GM23338 (cell line): ENCODE data around the gene CUBN. TPM values are rescaled to one million over a fixed set of nuclear protein-coding genes. Genes with fewer than 3 reads are reported as not detected.

Source experiments
- ATAC-seq: fragments of 200-7000 bp; cut with Tn5 transposase; 3 replicates; pipeline ENCODE4 v1.9.1; 2020
- DNase-seq: peaks from one replicate; pipeline ENCODE4 v3.0.0-alpha.2; 2015; ENCODE audit warnings: low spot score
- H2AFZ ChIP-seq: fragments of 200-600 bp; sonication (generic); 2 replicates; pipeline ENCODE4 v1.8.0; 2016; ENCODE audit warnings: antibody characterized with exemption, mild to moderate bottlenecking, moderate library complexity
- H3F3A ChIP-seq: fragments of 200-600 bp; sonication (generic); replicated peaks from 2 replicates; pipeline ENCODE4 v1.8.0; 2017; ENCODE audit warnings: antibody characterized with exemption, mixed run types, low read depth
- H3K27ac ChIP-seq: fragments of 200-600 bp; sonication (generic); 2 replicates; pipeline ENCODE4 v1.6.1; 2016; ENCODE audit warnings: low read depth
- H3K27me3 ChIP-seq: fragments of 200-600 bp; sonication (generic); 2 replicates; pipeline ENCODE4 v1.8.0; 2016; ENCODE audit warnings: mild to moderate bottlenecking, mixed run types, moderate library complexity; ENCODE audit not compliant: insufficient read depth
- H3K36me3 ChIP-seq: fragments of 200-600 bp; sonication (generic); 2 replicates; pipeline ENCODE4 v1.8.0; 2016; ENCODE audit warnings: mild to moderate bottlenecking; ENCODE audit not compliant: insufficient read depth
- H3K4me1 ChIP-seq: fragments of 200-600 bp; sonication (generic); 2 replicates; pipeline ENCODE4 v1.8.0; 2016; ENCODE audit warnings: mild to moderate bottlenecking, moderate library complexity; ENCODE audit not compliant: insufficient read depth
- H3K4me2 ChIP-seq: fragments of 200-600 bp; sonication (generic); 2 replicates; pipeline ENCODE4 v1.7.1; 2017; ENCODE audit warnings: mixed run types
- H3K4me3 ChIP-seq: fragments of 200-600 bp; sonication (generic); 2 replicates; pipeline ENCODE4 v1.6.1; 2016; ENCODE audit warnings: mixed run types
- H3K79me2 ChIP-seq: fragments of 200-600 bp; sonication (generic); replicated peaks from 2 replicates; pipeline ENCODE4 v1.8.0; 2017; ENCODE audit warnings: mild to moderate bottlenecking; ENCODE audit not compliant: insufficient read depth
- H3K9me2 ChIP-seq: fragments of 200-600 bp; sonication (generic); 2 replicates; pipeline ENCODE4 v1.8.0; 2017; ENCODE audit not compliant: insufficient read depth
- H4K20me1 ChIP-seq: fragments of 200-600 bp; sonication (generic); replicated peaks from 2 replicates; pipeline ENCODE4 v1.8.0; 2017; ENCODE audit warnings: mild to moderate bottlenecking; ENCODE audit not compliant: insufficient read depth
- H3K27ac Mint-ChIP-seq: 2 replicates; pipeline ENCODE4 v1.8.0; 2020; ENCODE audit warnings: inconsistent platforms, mild to moderate bottlenecking, moderate library complexity, mixed read lengths
- H3K27me3 Mint-ChIP-seq: 3 replicates; pipeline ENCODE4 v1.8.0; 2022; ENCODE audit warnings: low read depth, mild to moderate bottlenecking, moderate library complexity, mixed read lengths, inconsistent platforms; ENCODE audit not compliant: insufficient read depth, poor library complexity
- H3K36me3 Mint-ChIP-seq: 3 replicates; pipeline ENCODE4 v1.8.0; 2021; ENCODE audit warnings: low read depth, mild to moderate bottlenecking, inconsistent platforms, moderate library complexity, mixed read lengths
- H3K4me1 Mint-ChIP-seq: 3 replicates; pipeline ENCODE4 v1.8.0; 2020; ENCODE audit warnings: mild to moderate bottlenecking, inconsistent platforms, mixed read lengths
- H3K4me3 Mint-ChIP-seq: 3 replicates; pipeline ENCODE4 v1.8.0; 2021; ENCODE audit warnings: moderate library complexity, mild to moderate bottlenecking, inconsistent platforms, mixed read lengths
- H3K9me3 Mint-ChIP-seq: 3 replicates; pipeline ENCODE4 v1.8.0; 2020; ENCODE audit warnings: moderate library complexity, mild to moderate bottlenecking, inconsistent platforms, mixed read lengths
- CREB1 ChIP-seq: fragments of 250-450 bp; sonication (Bioruptor Pico); IDR thresholded peaks from 2 replicates; pipeline ENCODE4 v1.5.0; 2020; ENCODE audit warnings: low read depth, mild to moderate bottlenecking, moderate library complexity
- CTCF ChIP-seq, 2 experiments: fragments of 200-600 bp in 1 of 2; sonication (generic) in 1 of 2; conservative IDR thresholded peaks; 2 replicates each; pipeline versions ENCODE4 v1.5.1 to v1.6.1; 2016 to 2017; ENCODE audit warnings: antibody characterized with exemption in 2 of 2, low read depth in 2 of 2, mild to moderate bottlenecking in 2 of 2, moderate library complexity in 1 of 2
- EZH2 ChIP-seq: fragments of 200-600 bp; sonication (generic); IDR thresholded peaks from one replicate; pipeline ENCODE4 v1.8.0; 2017; ENCODE audit warnings: antibody characterized with exemption, mild to moderate bottlenecking, low read depth; ENCODE audit not compliant: unreplicated experiment
- EZH2phosphoT487 ChIP-seq: fragments of 200-600 bp; sonication (generic); IDR thresholded peaks from one replicate; pipeline ENCODE4 v1.8.1; 2018; ENCODE audit warnings: antibody characterized with exemption; ENCODE audit not compliant: unreplicated experiment
- JUNB ChIP-seq: IDR thresholded peaks from one replicate; pipeline ENCODE4 v1.6.1; 2016; ENCODE audit warnings: antibody characterized with exemption; ENCODE audit not compliant: unreplicated experiment
- NANOG ChIP-seq: IDR thresholded peaks from 2 replicates; pipeline ENCODE4 v1.6.1; 2016; ENCODE audit warnings: antibody characterized with exemption, borderline replicate concordance
- POLR2AphosphoS5 ChIP-seq: IDR thresholded peaks from 2 replicates; pipeline ENCODE4 v1.6.1; 2016; ENCODE audit warnings: antibody characterized with exemption, low read depth
- STAT1 ChIP-seq: IDR thresholded peaks from one replicate; pipeline ENCODE4 v1.6.1; 2016; ENCODE audit warnings: antibody characterized with exemption; ENCODE audit not compliant: unreplicated experiment
- ZNF114 ChIP-seq: fragments of 250-450 bp; sonication (Bioruptor Pico); IDR thresholded peaks from 2 replicates; pipeline ENCODE4 v1.5.0; 2020; ENCODE audit warnings: mild to moderate bottlenecking, moderate library complexity
- ZNF331 ChIP-seq: fragments of 250-450 bp; sonication (Bioruptor Pico); IDR thresholded peaks from 2 replicates; pipeline ENCODE4 v1.5.0; 2020; ENCODE audit warnings: low read depth, mild to moderate bottlenecking, moderate library complexity
- ZNF462 ChIP-seq: fragments of 250-450 bp; sonication (Bioruptor Pico); IDR thresholded peaks from 2 replicates; pipeline ENCODE4 v1.5.0; 2020; ENCODE audit warnings: mild to moderate bottlenecking, moderate library complexity
- polyA plus RNA-seq: library from polyadenylated mRNA; unstranded; fragments of >200 nt; fragmentation: Nextera tagmentation; extraction: Ambion mirVana; gene quantifications from 2 replicates; pipeline ENCODE4 v1.2.1, GENCODE V29; 2016
- total RNA-seq: library from RNA; depleted of rRNA; stranded (reverse); fragments of >200 nt; shearing (Covaris generic); gene quantifications from 2 replicates; pipeline ENCODE4 v1.2.3, GENCODE V29; 2014
- TF ChIP-seq, protein P1 (sequence below): IDR thresholded peaks from one replicate; pipeline ENCODE4 v1.6.1; 2018; ENCODE audit warnings: antibody characterized with exemption; ENCODE audit not compliant: unreplicated experiment
- TF ChIP-seq, protein P2 (sequence below): IDR thresholded peaks from 2 replicates; pipeline ENCODE4 v1.6.1; 2016; ENCODE audit warnings: antibody characterized with exemption

Gene CUBN
- total and polyA plus RNA-seq, 2 experiments from 2014 or later = 0.06 to 1.8 TPM

DNA sequence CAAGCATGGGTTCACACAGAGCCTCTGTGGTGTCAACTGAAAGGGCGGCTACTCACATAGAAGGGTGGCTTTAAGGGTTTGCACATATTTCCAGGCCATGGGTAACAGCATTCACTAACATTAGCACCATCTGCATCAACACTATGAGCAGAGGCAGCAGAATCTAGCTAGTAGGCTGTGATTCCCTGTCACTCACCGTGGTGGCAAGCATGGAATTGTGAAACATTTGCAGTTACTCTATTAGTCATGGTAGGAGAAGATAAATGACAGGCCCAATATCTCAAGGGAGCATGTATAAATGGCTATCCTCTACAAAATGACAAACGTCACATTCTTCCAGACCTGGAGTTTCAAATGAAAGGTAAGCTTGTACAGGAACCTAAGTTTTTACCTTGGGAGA lies 32.2 kb upstream of the CUBN start:
- ATAC-seq = no peak

More for the DNA sequence above, 32.2 kb upstream of the CUBN start:
- H3F3A ChIP-seq = no peaks in the 10 kb centered on the region
- no peak overlapping the region for H3K27ac ChIP-seq
- no peaks in the 10 kb centered on the region for H4K20me1 ChIP-seq
- no peaks in the 10 kb centered on the region for H3K9me2 ChIP-seq
- no peak for DNase-seq
- no peaks in the 10 kb centered on the region for H3K4me1 ChIP-seq
- H3K27me3 ChIP-seq = no peaks in the 10 kb centered on the region
- Mint-ChIP-seq H3K27me3 (no peaks in the 10 kb centered on the region), H3K4me3 (no peak overlapping the region), H3K9me3 (peaks cover 2% of the 10 kb centered on the region; the same call in 1 of the 3 replicates), H3K36me3 (peaks cover 3% of the 10 kb centered on the region; the same call in 1 of the 3 replicates), H3K27ac (no peak overlapping the region), H3K4me1 (no peaks in the 10 kb centered on the region)
- H3K36me3 ChIP-seq = no peaks in the 10 kb centered on the region
- H3K79me2 ChIP-seq = no peaks in the 10 kb centered on the region
- H2AFZ ChIP-seq = no peak overlapping the region
- TF ChIP-seq ZNF114 (CRISPR knock-in tag) (no peak), STAT1 (no peak), ZNF462 (CRISPR knock-in tag) (no peak), CTCF (conservative IDR thresholded peaks at IDR 0.05; ENCODE audit: low read depth in 2 of 2) (no peak), JUNB (no peak), CREB1 (CRISPR knock-in tag) (no peak), POLR2AphosphoS5 (no peak), EZH2phosphoT487 (no peak), NANOG (no peak), EZH2 (no peak), ZNF331 (no peak)
- TF ChIP-seq, protein P1, sequence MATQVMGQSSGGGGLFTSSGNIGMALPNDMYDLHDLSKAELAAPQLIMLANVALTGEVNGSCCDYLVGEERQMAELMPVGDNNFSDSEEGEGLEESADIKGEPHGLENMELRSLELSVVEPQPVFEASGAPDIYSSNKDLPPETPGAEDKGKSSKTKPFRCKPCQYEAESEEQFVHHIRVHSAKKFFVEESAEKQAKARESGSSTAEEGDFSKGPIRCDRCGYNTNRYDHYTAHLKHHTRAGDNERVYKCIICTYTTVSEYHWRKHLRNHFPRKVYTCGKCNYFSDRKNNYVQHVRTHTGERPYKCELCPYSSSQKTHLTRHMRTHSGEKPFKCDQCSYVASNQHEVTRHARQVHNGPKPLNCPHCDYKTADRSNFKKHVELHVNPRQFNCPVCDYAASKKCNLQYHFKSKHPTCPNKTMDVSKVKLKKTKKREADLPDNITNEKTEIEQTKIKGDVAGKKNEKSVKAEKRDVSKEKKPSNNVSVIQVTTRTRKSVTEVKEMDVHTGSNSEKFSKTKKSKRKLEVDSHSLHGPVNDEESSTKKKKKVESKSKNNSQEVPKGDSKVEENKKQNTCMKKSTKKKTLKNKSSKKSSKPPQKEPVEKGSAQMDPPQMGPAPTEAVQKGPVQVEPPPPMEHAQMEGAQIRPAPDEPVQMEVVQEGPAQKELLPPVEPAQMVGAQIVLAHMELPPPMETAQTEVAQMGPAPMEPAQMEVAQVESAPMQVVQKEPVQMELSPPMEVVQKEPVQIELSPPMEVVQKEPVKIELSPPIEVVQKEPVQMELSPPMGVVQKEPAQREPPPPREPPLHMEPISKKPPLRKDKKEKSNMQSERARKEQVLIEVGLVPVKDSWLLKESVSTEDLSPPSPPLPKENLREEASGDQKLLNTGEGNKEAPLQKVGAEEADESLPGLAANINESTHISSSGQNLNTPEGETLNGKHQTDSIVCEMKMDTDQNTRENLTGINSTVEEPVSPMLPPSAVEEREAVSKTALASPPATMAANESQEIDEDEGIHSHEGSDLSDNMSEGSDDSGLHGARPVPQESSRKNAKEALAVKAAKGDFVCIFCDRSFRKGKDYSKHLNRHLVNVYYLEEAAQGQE = no peak
- TF ChIP-seq, protein P2, sequence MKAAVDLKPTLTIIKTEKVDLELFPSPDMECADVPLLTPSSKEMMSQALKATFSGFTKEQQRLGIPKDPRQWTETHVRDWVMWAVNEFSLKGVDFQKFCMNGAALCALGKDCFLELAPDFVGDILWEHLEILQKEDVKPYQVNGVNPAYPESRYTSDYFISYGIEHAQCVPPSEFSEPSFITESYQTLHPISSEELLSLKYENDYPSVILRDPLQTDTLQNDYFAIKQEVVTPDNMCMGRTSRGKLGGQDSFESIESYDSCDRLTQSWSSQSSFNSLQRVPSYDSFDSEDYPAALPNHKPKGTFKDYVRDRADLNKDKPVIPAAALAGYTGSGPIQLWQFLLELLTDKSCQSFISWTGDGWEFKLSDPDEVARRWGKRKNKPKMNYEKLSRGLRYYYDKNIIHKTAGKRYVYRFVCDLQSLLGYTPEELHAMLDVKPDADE = no peak
- no peak overlapping the region for H3K4me3 ChIP-seq
- H3K4me2 ChIP-seq = no peak overlapping the region
